Stimulated activated naive B cell treated with anti-CD40 and anti-IgM and Interleukin-4, amounts not matched to agents 10 μg/mL and 1 μg/mL and 100 μg/mL, for 72 hours (primary cell): ENCODE results near the gene WDR27.
"Not testable (repeated sequence)": the region's sequence is repeated elsewhere in the genome, so short reads cannot be mapped to it uniquely, and the experiment has no call there.

ENCODE experiments used
- ATAC-seq, 2 donors: fragments of 150-1000 bp; cut with Tn5 transposase; replicated peaks; 2 replicates each; pipeline ENCODE4 v1.10.0; 2021; ENCODE audit warnings: moderate library complexity in 1 of 2
- DNase-seq: peaks from one replicate; pipeline ENCODE4 v3.0.0; 2021
- H3K27ac Mint-ChIP-seq: one replicate; pipeline ENCODE4 v1.8.0; 2022; ENCODE audit warnings: mild to moderate bottlenecking, mixed read lengths
- H3K27me3 Mint-ChIP-seq, 2 donors: one replicate each; pipeline ENCODE4 v1.8.0; 2022; ENCODE audit warnings: mixed read lengths in 2 of 2
- H3K36me3 Mint-ChIP-seq, 2 donors: one replicate each; pipeline ENCODE4 v1.8.0; 2022; ENCODE audit warnings: mixed read lengths in 2 of 2, mild to moderate bottlenecking in 1 of 2
- H3K4me1 Mint-ChIP-seq, 2 donors: one replicate each; pipeline ENCODE4 v1.8.0; 2022; ENCODE audit warnings: mixed read lengths in 2 of 2, mild to moderate bottlenecking in 1 of 2
- H3K4me3 Mint-ChIP-seq, 2 donors: one replicate each; pipeline ENCODE4 v1.8.0; 2022; ENCODE audit warnings: mild to moderate bottlenecking in 2 of 2, mixed read lengths in 2 of 2, moderate library complexity in 1 of 2
- H3K9me3 Mint-ChIP-seq, 2 donors: one replicate each; pipeline ENCODE4 v1.8.0; 2022; ENCODE audit warnings: mixed read lengths in 2 of 2, mild to moderate bottlenecking in 1 of 2

The WDR27 gene

GRCh38 chr6:169723200-169723909, 21.5 kb upstream of the WDR27 start:
- ATAC-seq (peak; percentile 44 to 51), DNase-seq (peak; percentile 62)
- H3K4me3 Mint-ChIP-seq: peak overlapping the region; percentile 91 to 92
- H3K36me3 Mint-ChIP-seq: peaks cover 0 to 9% of the 10 kb centered on the region in 2 donors
- no peaks in the 10 kb centered on the region for H3K27me3 Mint-ChIP-seq
- H3K27ac Mint-ChIP-seq: peak overlapping the region; percentile 87
- H3K9me3 Mint-ChIP-seq: no peaks in the 10 kb centered on the region
- peaks cover 10 to 16% of the 10 kb centered on the region in 2 donors for H3K4me1 Mint-ChIP-seq

GRCh38 chr6:169722362-169723199, 20.8 kb upstream of the WDR27 start:
- Mint-ChIP-seq H3K9me3 (no peaks in the 10 kb centered on the region), H3K27ac (peak overlapping the region; percentile 87), H3K27me3 (no peaks in the 10 kb centered on the region), H3K4me1 (peaks cover 10 to 14% of the 10 kb centered on the region in 2 donors), H3K4me3 (peak overlapping the region; percentile 91 to 92), H3K36me3 (peaks cover 0 to 9% of the 10 kb centered on the region in 2 donors)
- peak; percentile 8 for DNase-seq
- ATAC-seq: peak; percentile 17 to 26

- H3K27ac Mint-ChIP-seq: no peak overlapping the region
These were observed 18.5 kb upstream of the WDR27 start for GRCh38 chr6:169720207-169720855.

GRCh38 chr6:169719117-169719516, 17.3 kb upstream of the WDR27 start:
- Mint-ChIP-seq H3K4me3 (no peak overlapping the region), H3K27me3 (no peaks in the 10 kb centered on the region), H3K4me1 (peaks cover 10 to 13% of the 10 kb centered on the region in 2 donors), H3K36me3 (peaks cover 13 to 25% of the 10 kb centered on the region in 2 donors), H3K9me3 (no peaks in the 10 kb centered on the region), H3K27ac (no peak overlapping the region)
- DNase-seq (no peak), ATAC-seq (no peak)

More at GRCh38 chr6:169720207-169720855, 18.5 kb upstream of the WDR27 start:
- Mint-ChIP-seq H3K9me3 (no peaks in the 10 kb centered on the region), H3K36me3 (peaks cover 10 to 14% of the 10 kb centered on the region in 2 donors), H3K4me1 (peaks cover 10 to 13% of the 10 kb centered on the region in 2 donors), H3K27me3 (no peaks in the 10 kb centered on the region), H3K4me3 (no peak overlapping the region)
- ATAC-seq: no peak
- no peak for DNase-seq

- H3K9me3 Mint-ChIP-seq: no peaks in the 10 kb centered on the region
- DNase-seq (no peak), ATAC-seq (no peak)
- peaks cover 19 to 27% of the 10 kb centered on the region in 2 donors for H3K36me3 Mint-ChIP-seq
- H3K4me3 Mint-ChIP-seq: no peak overlapping the region
- no peaks in the 10 kb centered on the region for H3K27me3 Mint-ChIP-seq
- no peak overlapping the region for H3K27ac Mint-ChIP-seq
- peaks cover 3 to 5% of the 10 kb centered on the region in 2 donors for H3K4me1 Mint-ChIP-seq
These were observed 12.8 kb upstream of the WDR27 start for GRCh38 chr6:169714595-169714994.

- no peaks in the 10 kb centered on the region for H3K9me3 Mint-ChIP-seq
- peaks cover 5 to 9% of the 10 kb centered on the region in 2 donors for H3K4me1 Mint-ChIP-seq
- H3K27me3 Mint-ChIP-seq: no peaks in the 10 kb centered on the region
- no peak overlapping the region for H3K27ac Mint-ChIP-seq
- DNase-seq (no peak), ATAC-seq (no peak)
- H3K36me3 Mint-ChIP-seq: peaks cover 19 to 27% of the 10 kb centered on the region in 2 donors
- no peak overlapping the region for H3K4me3 Mint-ChIP-seq
These were observed 12.3 kb upstream of the WDR27 start for GRCh38 chr6:169714178-169714577.

- peak overlapping the region; percentile 66 for H3K27ac Mint-ChIP-seq
These were observed 8.2 kb upstream of the WDR27 start for GRCh38 chr6:169710009-169710408.

GRCh38 chr6:169709293-169709692, 7.5 kb upstream of the WDR27 start:
- Mint-ChIP-seq H3K9me3 (no peaks in the 10 kb centered on the region), H3K4me3 (peak overlapping the region in 1 of 2 donors; percentile 41), H3K36me3 (peaks cover 11 to 20% of the 10 kb centered on the region in 2 donors), H3K4me1 (peaks cover 12 to 43% of the 10 kb centered on the region in 2 donors), H3K27me3 (no peaks in the 10 kb centered on the region), H3K27ac (no peak overlapping the region)
- ATAC-seq (peak; percentile 82 to 86), DNase-seq (no peak)

More at GRCh38 chr6:169710009-169710408, 8.2 kb upstream of the WDR27 start:
- DNase-seq: no peak
- H3K9me3 Mint-ChIP-seq: no peaks in the 10 kb centered on the region
- no peaks in the 10 kb centered on the region for H3K27me3 Mint-ChIP-seq
- peaks cover 11 to 24% of the 10 kb centered on the region in 2 donors for H3K36me3 Mint-ChIP-seq
- no peak for ATAC-seq
- peaks cover 9 to 38% of the 10 kb centered on the region in 2 donors for H3K4me1 Mint-ChIP-seq
- H3K4me3 Mint-ChIP-seq: no peak overlapping the region

GRCh38 chr6:169707772-169708171, 5.9 kb upstream of the WDR27 start:
- Mint-ChIP-seq H3K9me3 (no peaks in the 10 kb centered on the region), H3K36me3 (peaks cover 11 to 22% of the 10 kb centered on the region in 2 donors), H3K27me3 (no peaks in the 10 kb centered on the region), H3K4me3 (no peak overlapping the region), H3K27ac (no peak overlapping the region), H3K4me1 (peaks cover 12 to 57% of the 10 kb centered on the region in 2 donors)
- DNase-seq (no peak), ATAC-seq (no peak)

- peaks cover 18 to 63% of the 10 kb centered on the region in 2 donors for H3K4me1 Mint-ChIP-seq
- H3K27ac Mint-ChIP-seq: peak overlapping the region; percentile 92
- ATAC-seq: peak; percentile 9 to 10
- DNase-seq: no peak
- peak overlapping the region; percentile 94 to 95 for H3K4me3 Mint-ChIP-seq
- H3K36me3 Mint-ChIP-seq: peaks cover 17 to 32% of the 10 kb centered on the region in 2 donors
- no peaks in the 10 kb centered on the region for H3K9me3 Mint-ChIP-seq
- H3K27me3 Mint-ChIP-seq: no peaks in the 10 kb centered on the region
These were observed 1.0 kb upstream of the WDR27 start for GRCh38 chr6:169702840-169703246.

GRCh38 chr6:169701311-169701953, 397 bp downstream of the WDR27 start:
- Mint-ChIP-seq H3K36me3 (peaks cover 23 to 39% of the 10 kb centered on the region in 2 donors), H3K4me3 (peak overlapping the region; percentile 94 to 95), H3K27ac (peak overlapping the region; percentile 97), H3K4me1 (peaks cover 17 to 51% of the 10 kb centered on the region in 2 donors), H3K9me3 (peaks cover 0 to under 1% of the 10 kb centered on the region in 2 donors), H3K27me3 (no peaks in the 10 kb centered on the region)
- DNase-seq (no peak), ATAC-seq (peak; percentile 7 to 8)

GRCh38 chr6:169700296-169700695, 1.5 kb downstream of the WDR27 start:
- H3K27me3 Mint-ChIP-seq: no peaks in the 10 kb centered on the region
- H3K36me3 Mint-ChIP-seq: peaks cover 29 to 46% of the 10 kb centered on the region in 2 donors
- peaks cover 14 to 41% of the 10 kb centered on the region in 2 donors for H3K4me1 Mint-ChIP-seq
- peak overlapping the region in 1 of 2 donors; percentile 22 for H3K4me3 Mint-ChIP-seq
- DNase-seq (no peak), ATAC-seq (no peak)
- H3K27ac Mint-ChIP-seq: no peak overlapping the region
- H3K9me3 Mint-ChIP-seq: peaks cover 4 to 6% of the 10 kb centered on the region in 2 donors

- not testable (repeated sequence) for H3K27me3 Mint-ChIP-seq, DNase-seq, H3K27ac Mint-ChIP-seq, H3K4me3 Mint-ChIP-seq, ATAC-seq
- Mint-ChIP-seq H3K36me3 (peaks cover 43 to 55% of the 10 kb centered on the region in 2 donors), H3K4me1 (peaks cover 11 to 28% of the 10 kb centered on the region in 2 donors), H3K9me3 (peaks cover 11% of the 10 kb centered on the region in 2 donors)
These were observed 4.7 kb downstream of the WDR27 start for GRCh38 chr6:169697115-169697514.
